ENCODE measurements around the gene TMEM250. TPM values are rescaled to one million over a fixed set of nuclear protein-coding genes. Genes with fewer than 3 reads are reported as not detected.

Gene TMEM250
- total RNA-seq (2014; rRNA removed; shearing (Covaris generic); ENCODE audit: low replicate concordance) = 15.1 and 40.9 TPM in 2 replicates

- Histone ChIP-seq H4K20me1 (ENCODE audit: insufficient read depth, low read depth, low read length) (peaks cover 11% of the 10 kb centered on the region; the same call in 1 of the 2 replicates), H3K9me3 (ENCODE audit: low read length) (no peaks in the 10 kb centered on the region), H3K9ac (ENCODE audit: low read length) (peak within 1 kb of the TSS; percentile 95), H3K4me2 (ENCODE audit: low read depth, low read length, poor library complexity, severe bottlenecking) (peak within 1 kb of the TSS; percentile 61), H3K27me3 (ENCODE audit: low read length) (no peaks in the 10 kb centered on the region), H3K4me1 (ENCODE audit: low read length) (peaks cover 17% of the 10 kb centered on the region), H2AFZ (ENCODE audit: low read length) (peak within 1 kb of the TSS; percentile 43; the same call in 1 of the 2 replicates), H3K9me2 (replicated peaks; ENCODE audit: insufficient read depth, low read length) (no peaks in the 10 kb centered on the region), H3K27ac (ENCODE audit: low read length) (peak within 1 kb of the TSS; percentile 76), H3K79me2 (ENCODE audit: low read length) (peaks cover 8% of the 10 kb centered on the region; the same call in 1 of the 2 replicates), H3K36me3 (ENCODE audit: insufficient read depth, low read length) (no peaks in the 10 kb centered on the region), H3K4me3 (ENCODE audit: low read length) (peak within 1 kb of the TSS; percentile 72)
- DNase-seq = peak; percentile 98
These were observed at the start of gene TMEM250 for GRCh38 chr9:136118320-136119060. Gene TMEM250 (minus strand): TSS chr9:136118875. CDS start chr9:136116900, 1,975 bp downstream.

- H3K79me2 ChIP-seq (ENCODE audit: low read length) = no peaks in the 10 kb centered on the region
- H3K4me1 ChIP-seq (ENCODE audit: low read length) = no peaks in the 10 kb centered on the region
- no peak overlapping the region for H3K4me2 ChIP-seq (ENCODE audit: low read depth, low read length, poor library complexity, severe bottlenecking)
- DNase-seq = no peak
- H2AFZ ChIP-seq (ENCODE audit: low read length) = no peak overlapping the region
- H3K27ac ChIP-seq (ENCODE audit: low read length) = no peak overlapping the region
- no peaks in the 10 kb centered on the region for H3K9me2 ChIP-seq (replicated peaks; ENCODE audit: insufficient read depth, low read length)
- no peaks in the 10 kb centered on the region for H3K27me3 ChIP-seq (ENCODE audit: low read length)
- H3K4me3 ChIP-seq (ENCODE audit: low read length) = no peak overlapping the region
- H3K36me3 ChIP-seq (ENCODE audit: insufficient read depth, low read length) = no peaks in the 10 kb centered on the region
- H3K9ac ChIP-seq (ENCODE audit: low read length) = no peak overlapping the region
- H4K20me1 ChIP-seq (ENCODE audit: insufficient read depth, low read depth, low read length) = 0 out of 2 replicates have a peak, but pooled peaks cover under 1% of the 10 kb centered on the region
- no peaks in the 10 kb centered on the region for H3K9me3 ChIP-seq (ENCODE audit: low read length)
These were observed 44.7 kb upstream of the TMEM250 start for GRCh38 chr9:136163248-136163850.

GRCh38 chr9:136160995-136161610 lies 42.4 kb upstream of the TMEM250 start:
- Histone ChIP-seq H3K9me3 (ENCODE audit: low read length) (no peaks in the 10 kb centered on the region), H3K27ac (ENCODE audit: low read length) (no peak overlapping the region), H3K9me2 (replicated peaks; ENCODE audit: insufficient read depth, low read length) (no peaks in the 10 kb centered on the region), H3K4me3 (ENCODE audit: low read length) (no peak overlapping the region), H3K79me2 (ENCODE audit: low read length) (no peaks in the 10 kb centered on the region), H3K9ac (ENCODE audit: low read length) (no peak overlapping the region), H3K4me2 (ENCODE audit: low read depth, low read length, poor library complexity, severe bottlenecking) (no peak overlapping the region), H3K4me1 (ENCODE audit: low read length) (no peaks in the 10 kb centered on the region), H3K36me3 (ENCODE audit: insufficient read depth, low read length) (no peaks in the 10 kb centered on the region), H3K27me3 (ENCODE audit: low read length) (no peaks in the 10 kb centered on the region), H4K20me1 (ENCODE audit: insufficient read depth, low read depth, low read length) (no peaks in the 10 kb centered on the region), H2AFZ (ENCODE audit: low read length) (no peak overlapping the region)
- no peak for DNase-seq

- no peak overlapping the region for H3K9ac ChIP-seq (ENCODE audit: low read length)
- no peaks in the 10 kb centered on the region for H3K79me2 ChIP-seq (ENCODE audit: low read length)
- H3K9me2 ChIP-seq (replicated peaks; ENCODE audit: insufficient read depth, low read length) = no peaks in the 10 kb centered on the region
- no peaks in the 10 kb centered on the region for H4K20me1 ChIP-seq (ENCODE audit: insufficient read depth, low read depth, low read length)
- no peak overlapping the region for H3K4me2 ChIP-seq (ENCODE audit: low read depth, low read length, poor library complexity, severe bottlenecking)
- H3K36me3 ChIP-seq (ENCODE audit: insufficient read depth, low read length) = no peaks in the 10 kb centered on the region
- H3K9me3 ChIP-seq (ENCODE audit: low read length) = no peaks in the 10 kb centered on the region
- H3K27ac ChIP-seq (ENCODE audit: low read length) = no peak overlapping the region
- H3K27me3 ChIP-seq (ENCODE audit: low read length) = no peaks in the 10 kb centered on the region
- H3K4me3 ChIP-seq (ENCODE audit: low read length) = no peak overlapping the region
- DNase-seq = no peak
- H3K4me1 ChIP-seq (ENCODE audit: low read length) = no peaks in the 10 kb centered on the region
- H2AFZ ChIP-seq (ENCODE audit: low read length) = no peak overlapping the region
These were observed 41.7 kb upstream of the TMEM250 start for GRCh38 chr9:136160381-136160841.

- no peaks in the 10 kb centered on the region for H3K4me1 ChIP-seq (ENCODE audit: low read length)
- no peaks in the 10 kb centered on the region for H3K9me3 ChIP-seq (ENCODE audit: low read length)
- no peak overlapping the region for H2AFZ ChIP-seq (ENCODE audit: low read length)
- no peaks in the 10 kb centered on the region for H3K9me2 ChIP-seq (replicated peaks; ENCODE audit: insufficient read depth, low read length)
- H3K27me3 ChIP-seq (ENCODE audit: low read length) = no peaks in the 10 kb centered on the region
- no peaks in the 10 kb centered on the region for H4K20me1 ChIP-seq (ENCODE audit: insufficient read depth, low read depth, low read length)
- H3K79me2 ChIP-seq (ENCODE audit: low read length) = no peaks in the 10 kb centered on the region
- H3K27ac ChIP-seq (ENCODE audit: low read length) = no peak overlapping the region
- no peak for DNase-seq
- H3K9ac ChIP-seq (ENCODE audit: low read length) = no peak overlapping the region
- H3K4me2 ChIP-seq (ENCODE audit: low read depth, low read length, poor library complexity, severe bottlenecking) = no peak overlapping the region
- no peaks in the 10 kb centered on the region for H3K36me3 ChIP-seq (ENCODE audit: insufficient read depth, low read length)
- no peak overlapping the region for H3K4me3 ChIP-seq (ENCODE audit: low read length)
These were observed 41.2 kb upstream of the TMEM250 start for GRCh38 chr9:136159851-136160250.

- Histone ChIP-seq H3K27me3 (ENCODE audit: low read length) (no peaks in the 10 kb centered on the region), H3K4me2 (ENCODE audit: low read depth, low read length, poor library complexity, severe bottlenecking) (no peak overlapping the region), H3K9me3 (ENCODE audit: low read length) (no peaks in the 10 kb centered on the region), H2AFZ (ENCODE audit: low read length) (no peak overlapping the region), H3K4me3 (ENCODE audit: low read length) (no peak overlapping the region), H3K27ac (ENCODE audit: low read length) (no peak overlapping the region), H4K20me1 (ENCODE audit: insufficient read depth, low read depth, low read length) (no peaks in the 10 kb centered on the region), H3K4me1 (ENCODE audit: low read length) (no peaks in the 10 kb centered on the region), H3K36me3 (ENCODE audit: insufficient read depth, low read length) (no peaks in the 10 kb centered on the region), H3K9ac (ENCODE audit: low read length) (no peak overlapping the region), H3K9me2 (replicated peaks; ENCODE audit: insufficient read depth, low read length) (no peaks in the 10 kb centered on the region), H3K79me2 (ENCODE audit: low read length) (no peaks in the 10 kb centered on the region)
- DNase-seq = no peak
These were observed 39.0 kb upstream of the TMEM250 start for GRCh38 chr9:136157477-136158265.

GRCh38 chr9:136156209-136157120 lies 37.8 kb upstream of the TMEM250 start:
- no peak overlapping the region for H3K4me2 ChIP-seq (ENCODE audit: low read depth, low read length, poor library complexity, severe bottlenecking)

More at GRCh38 chr9:136156209-136157120, 37.8 kb upstream of the TMEM250 start:
- Histone ChIP-seq H3K27ac (ENCODE audit: low read length) (no peak overlapping the region), H3K4me3 (ENCODE audit: low read length) (no peak overlapping the region), H3K27me3 (ENCODE audit: low read length) (no peaks in the 10 kb centered on the region), H3K4me1 (ENCODE audit: low read length) (no peaks in the 10 kb centered on the region), H3K9ac (ENCODE audit: low read length) (no peak overlapping the region), H3K9me3 (ENCODE audit: low read length) (no peaks in the 10 kb centered on the region), H3K9me2 (replicated peaks; ENCODE audit: insufficient read depth, low read length) (no peaks in the 10 kb centered on the region), H3K36me3 (ENCODE audit: insufficient read depth, low read length) (no peaks in the 10 kb centered on the region), H3K79me2 (ENCODE audit: low read length) (no peaks in the 10 kb centered on the region), H2AFZ (ENCODE audit: low read length) (no peak overlapping the region), H4K20me1 (ENCODE audit: insufficient read depth, low read depth, low read length) (no peaks in the 10 kb centered on the region)
- DNase-seq = no peak

Data from Karpas-422 (cell line).